ENCODE measurements around the gene PIGB.
A peak's percentile ranks its signal among the peaks of the same experiment; 100 is the strongest.

GRCh38 chr15:55334371-55334770, 15.3 kb downstream of the PIGB start:
- TF ChIP-seq CTCF (conservative IDR thresholded peaks at IDR 0.05; ENCODE audit: low read depth, low read length) (no peak), MXI1 (IDR thresholded peaks at IDR 0.05; ENCODE audit: borderline replicate concordance, low read depth, low read length) (no peak), RCOR1 (IDR thresholded peaks at IDR 0.05; ENCODE audit: insufficient replicate concordance, low read length) (no peak), POLR2A (IDR thresholded peaks at IDR 0.05; ENCODE audit: low read depth, low read length) (no peak), RAD21 (IDR thresholded peaks at IDR 0.05; ENCODE audit: low read length) (no peak), SMC3 (IDR thresholded peaks at IDR 0.05; ENCODE audit: low read depth, low read length) (no peak), CEBPB (IDR thresholded peaks at IDR 0.05; ENCODE audit: low read depth, low read length) (no peak), FOS (IDR thresholded peaks at IDR 0.05; ENCODE audit: low read depth, low read length) (peak; percentile 56), MAZ (IDR thresholded peaks at IDR 0.05; ENCODE audit: borderline replicate concordance, low read depth, low read length) (no peak), RFX5 (IDR thresholded peaks at IDR 0.05; ENCODE audit: low read depth, low read length) (no peak), NFE2L2 (IDR thresholded peaks at IDR 0.05; ENCODE audit: low read depth, low read length) (no peak), USF2 (IDR thresholded peaks at IDR 0.05; ENCODE audit: low read depth, low read length) (no peak), BHLHE40 (IDR thresholded peaks at IDR 0.05; ENCODE audit: low read depth, low read length) (no peak), ELK1 (IDR thresholded peaks at IDR 0.05; ENCODE audit: borderline replicate concordance, low read depth, low read length) (no peak)

Measured in IMR-90 (cell line).